ENCODE data around the gene SLC35E1.

DNA sequence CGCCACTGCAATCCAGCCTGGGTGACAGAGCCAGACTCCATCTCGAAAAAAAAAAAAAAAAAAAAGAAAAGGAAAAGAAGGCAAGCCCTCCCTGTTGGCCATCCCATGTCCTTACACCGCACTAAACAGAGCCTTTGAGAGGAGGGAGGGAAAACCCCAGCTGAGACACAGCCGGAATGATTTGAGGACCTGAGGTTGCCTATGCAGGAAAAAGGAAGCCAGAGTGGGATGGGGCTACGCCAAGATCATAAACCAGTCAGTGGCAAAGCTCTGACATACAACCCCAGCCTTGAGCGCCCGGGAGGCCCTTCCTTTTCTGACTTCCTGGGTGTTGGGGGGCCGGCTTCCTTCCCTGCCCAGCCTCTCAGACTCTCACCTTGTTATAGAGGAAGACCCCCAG is 17.4 kb downstream of the SLC35E1 start:
- TF ChIP-seq, protein P1, sequence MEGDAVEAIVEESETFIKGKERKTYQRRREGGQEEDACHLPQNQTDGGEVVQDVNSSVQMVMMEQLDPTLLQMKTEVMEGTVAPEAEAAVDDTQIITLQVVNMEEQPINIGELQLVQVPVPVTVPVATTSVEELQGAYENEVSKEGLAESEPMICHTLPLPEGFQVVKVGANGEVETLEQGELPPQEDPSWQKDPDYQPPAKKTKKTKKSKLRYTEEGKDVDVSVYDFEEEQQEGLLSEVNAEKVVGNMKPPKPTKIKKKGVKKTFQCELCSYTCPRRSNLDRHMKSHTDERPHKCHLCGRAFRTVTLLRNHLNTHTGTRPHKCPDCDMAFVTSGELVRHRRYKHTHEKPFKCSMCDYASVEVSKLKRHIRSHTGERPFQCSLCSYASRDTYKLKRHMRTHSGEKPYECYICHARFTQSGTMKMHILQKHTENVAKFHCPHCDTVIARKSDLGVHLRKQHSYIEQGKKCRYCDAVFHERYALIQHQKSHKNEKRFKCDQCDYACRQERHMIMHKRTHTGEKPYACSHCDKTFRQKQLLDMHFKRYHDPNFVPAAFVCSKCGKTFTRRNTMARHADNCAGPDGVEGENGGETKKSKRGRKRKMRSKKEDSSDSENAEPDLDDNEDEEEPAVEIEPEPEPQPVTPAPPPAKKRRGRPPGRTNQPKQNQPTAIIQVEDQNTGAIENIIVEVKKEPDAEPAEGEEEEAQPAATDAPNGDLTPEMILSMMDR (conservative IDR thresholded peaks at IDR 0.05): no peak
- TF ChIP-seq EZH2 (IDR thresholded peaks at IDR 0.05; ENCODE audit: low read depth): no peak
